ENCODE measurements around the gene NPIPB12.
"Not testable (repeated sequence)": the region's sequence is repeated elsewhere in the genome, so short reads cannot be mapped to it uniquely, and the experiment has no call there.

The NPIPB12 gene

GRCh38 chr16:29460647-29461030, 45.6 kb downstream of the NPIPB12 start:
- not testable (repeated sequence) for H2BK12ac ChIP-seq (ENCODE audit: low read length in 2 of 2); H3K4me2 ChIP-seq (ENCODE audit: low read length, poor library complexity, severe bottlenecking); H3K36me3 ChIP-seq (ENCODE audit: control insufficient read depth in 1 of 2, insufficient read depth in 2 of 2, low read depth in 1 of 2, low read length in 2 of 2); H2BK5ac ChIP-seq (ENCODE audit: low read depth, low read length, poor library complexity, severe bottlenecking); H3K18ac ChIP-seq (ENCODE audit: low read depth in 1 of 2, low read length in 2 of 2); H4K8ac ChIP-seq (ENCODE audit: low read length); H2AK5ac ChIP-seq (ENCODE audit: low read length, severe bottlenecking); H3K23ac ChIP-seq (ENCODE audit: low read length in 2 of 2); H2BK15ac ChIP-seq (ENCODE audit: low read depth, poor library complexity, severe bottlenecking); H3K4ac ChIP-seq (ENCODE audit: low read depth in 1 of 2, low read length in 2 of 2); H3K27me3 ChIP-seq (ENCODE audit: control insufficient read depth in 1 of 2, insufficient read depth in 1 of 2, low read length in 2 of 2); DNase-seq; H3K4me3 ChIP-seq (ENCODE audit: insufficient read depth in 1 of 2, low read depth in 1 of 2, low read length in 2 of 2); H2BK120ac ChIP-seq (ENCODE audit: low read depth, low read length); H3K4me1 ChIP-seq (ENCODE audit: control insufficient read depth, insufficient read depth, low read depth, low read length); H3K27ac ChIP-seq (ENCODE audit: low read length, poor library complexity, severe bottlenecking); H2AFZ ChIP-seq (ENCODE audit: low read depth, low read length); H3K14ac ChIP-seq (ENCODE audit: low read length in 2 of 2); H3K9me3 ChIP-seq (ENCODE audit: control insufficient read depth, low read length); H3K79me1 ChIP-seq (replicated peaks; ENCODE audit: low read length, poor library complexity, severe bottlenecking); H4K91ac ChIP-seq (ENCODE audit: low read length); H3K9ac ChIP-seq (ENCODE audit: low read length)
- WGBS: no CpG with 5 or more reads among the region's 9 CpGs

GRCh38 chr16:29459706-29460646, 46.2 kb downstream of the NPIPB12 start, which contains the start of gene SULT1A4:
Gene SULT1A4 (plus strand): TSS chr16:29459913. CDS start chr16:29461386, 1,473 bp downstream.
- H2BK12ac ChIP-seq (ENCODE audit: low read length in 2 of 2); H3K4me1 ChIP-seq (ENCODE audit: control insufficient read depth, insufficient read depth, low read depth, low read length); H3K4me2 ChIP-seq (ENCODE audit: low read length, poor library complexity, severe bottlenecking); H3K9me3 ChIP-seq (ENCODE audit: control insufficient read depth, low read length); H3K18ac ChIP-seq (ENCODE audit: low read depth in 1 of 2, low read length in 2 of 2); H3K9ac ChIP-seq (ENCODE audit: low read length); H3K4ac ChIP-seq (ENCODE audit: low read depth in 1 of 2, low read length in 2 of 2); H3K36me3 ChIP-seq (ENCODE audit: control insufficient read depth in 1 of 2, insufficient read depth in 2 of 2, low read depth in 1 of 2, low read length in 2 of 2); H2BK5ac ChIP-seq (ENCODE audit: low read depth, low read length, poor library complexity, severe bottlenecking); H2BK15ac ChIP-seq (ENCODE audit: low read depth, poor library complexity, severe bottlenecking); H3K79me1 ChIP-seq (replicated peaks; ENCODE audit: low read length, poor library complexity, severe bottlenecking); H3K27me3 ChIP-seq (ENCODE audit: control insufficient read depth in 1 of 2, insufficient read depth in 1 of 2, low read length in 2 of 2); H3K4me3 ChIP-seq (ENCODE audit: insufficient read depth in 1 of 2, low read depth in 1 of 2, low read length in 2 of 2); H4K91ac ChIP-seq (ENCODE audit: low read length); DNase-seq; H3K27ac ChIP-seq (ENCODE audit: low read length, poor library complexity, severe bottlenecking); H4K8ac ChIP-seq (ENCODE audit: low read length); H3K23ac ChIP-seq (ENCODE audit: low read length in 2 of 2); H2AK5ac ChIP-seq (ENCODE audit: low read length, severe bottlenecking); H2BK120ac ChIP-seq (ENCODE audit: low read depth, low read length); H2AFZ ChIP-seq (ENCODE audit: low read depth, low read length); H3K14ac ChIP-seq (ENCODE audit: low read length in 2 of 2): not testable (repeated sequence)
- no CpG with 5 or more reads among the region's 13 CpGs for WGBS

- peak overlapping the region in 1 of 2 experiments; percentile 63 for H2BK12ac ChIP-seq (ENCODE audit: low read length in 2 of 2)
- H2BK5ac ChIP-seq (ENCODE audit: low read depth, low read length, poor library complexity, severe bottlenecking); H2AK5ac ChIP-seq (ENCODE audit: low read length, severe bottlenecking); H3K4me2 ChIP-seq (ENCODE audit: low read length, poor library complexity, severe bottlenecking); H2BK120ac ChIP-seq (ENCODE audit: low read depth, low read length); DNase-seq; H3K4me3 ChIP-seq (ENCODE audit: insufficient read depth in 1 of 2, low read depth in 1 of 2, low read length in 2 of 2); H3K4ac ChIP-seq (ENCODE audit: low read depth in 1 of 2, low read length in 2 of 2); H3K27me3 ChIP-seq (ENCODE audit: control insufficient read depth in 1 of 2, insufficient read depth in 1 of 2, low read length in 2 of 2); H3K4me1 ChIP-seq (ENCODE audit: control insufficient read depth, insufficient read depth, low read depth, low read length); H3K14ac ChIP-seq (ENCODE audit: low read length in 2 of 2); H3K36me3 ChIP-seq (ENCODE audit: control insufficient read depth in 1 of 2, insufficient read depth in 2 of 2, low read depth in 1 of 2, low read length in 2 of 2); H4K8ac ChIP-seq (ENCODE audit: low read length); H3K23ac ChIP-seq (ENCODE audit: low read length in 2 of 2); H3K18ac ChIP-seq (ENCODE audit: low read depth in 1 of 2, low read length in 2 of 2); H2AFZ ChIP-seq (ENCODE audit: low read depth, low read length); H4K91ac ChIP-seq (ENCODE audit: low read length); H3K79me1 ChIP-seq (replicated peaks; ENCODE audit: low read length, poor library complexity, severe bottlenecking); H3K27ac ChIP-seq (ENCODE audit: low read length, poor library complexity, severe bottlenecking); H3K9me3 ChIP-seq (ENCODE audit: control insufficient read depth, low read length); H2BK15ac ChIP-seq (ENCODE audit: low read depth, poor library complexity, severe bottlenecking); H3K9ac ChIP-seq (ENCODE audit: low read length): not testable (repeated sequence)
- no CpG with 5 or more reads among the region's 2 CpGs for WGBS
These were observed 48.5 kb downstream of the NPIPB12 start for GRCh38 chr16:29457660-29458059.

- not testable (repeated sequence) for H2BK15ac ChIP-seq (ENCODE audit: low read depth, poor library complexity, severe bottlenecking); DNase-seq; H4K91ac ChIP-seq (ENCODE audit: low read length); H3K23ac ChIP-seq (ENCODE audit: low read length in 2 of 2); H2BK12ac ChIP-seq (ENCODE audit: low read length in 2 of 2); H4K8ac ChIP-seq (ENCODE audit: low read length); H2AFZ ChIP-seq (ENCODE audit: low read depth, low read length); H3K36me3 ChIP-seq (ENCODE audit: control insufficient read depth in 1 of 2, insufficient read depth in 2 of 2, low read depth in 1 of 2, low read length in 2 of 2); H2AK5ac ChIP-seq (ENCODE audit: low read length, severe bottlenecking); H3K9ac ChIP-seq (ENCODE audit: low read length); H3K27me3 ChIP-seq (ENCODE audit: control insufficient read depth in 1 of 2, insufficient read depth in 1 of 2, low read length in 2 of 2); H3K79me1 ChIP-seq (replicated peaks; ENCODE audit: low read length, poor library complexity, severe bottlenecking); H3K4me3 ChIP-seq (ENCODE audit: insufficient read depth in 1 of 2, low read depth in 1 of 2, low read length in 2 of 2); H2BK5ac ChIP-seq (ENCODE audit: low read depth, low read length, poor library complexity, severe bottlenecking); H3K27ac ChIP-seq (ENCODE audit: low read length, poor library complexity, severe bottlenecking); H3K4me2 ChIP-seq (ENCODE audit: low read length, poor library complexity, severe bottlenecking); H3K18ac ChIP-seq (ENCODE audit: low read depth in 1 of 2, low read length in 2 of 2); H2BK120ac ChIP-seq (ENCODE audit: low read depth, low read length); H3K4me1 ChIP-seq (ENCODE audit: control insufficient read depth, insufficient read depth, low read depth, low read length); H3K9me3 ChIP-seq (ENCODE audit: control insufficient read depth, low read length); H3K14ac ChIP-seq (ENCODE audit: low read length in 2 of 2); H3K4ac ChIP-seq (ENCODE audit: low read depth in 1 of 2, low read length in 2 of 2)
- WGBS: no CpG with 5 or more reads among the region's 29 CpGs
These were observed 51.4 kb downstream of the NPIPB12 start for GRCh38 chr16:29454828-29455227.

All from mesenchymal stem cell (in vitro differentiated cells and primary cell).